Right lobe of liver (tissue), 6 donors: ENCODE results near the gene COL4A5. TPM values are rescaled to one million over a fixed set of nuclear protein-coding genes. Genes with fewer than 3 reads are reported as not detected.
"Not testable (repeated sequence)": the region's sequence is repeated elsewhere in the genome, so short reads cannot be mapped to it uniquely, and the experiment has no call there.

ENCODE experiments used
- ATAC-seq, 4 donors: fragments of 200-7000 bp; cut with Tn5 transposase; one replicate each; pipeline ENCODE4 v1.9.1; 2020; ENCODE audit warnings: mild to moderate bottlenecking in 4 of 4, moderate library complexity in 4 of 4
- DNase-seq, 3 donors: peaks; one replicate each; pipeline ENCODE4 v3.0.0-alpha.2; 2020
- H3K27ac ChIP-seq, 3 donors: fragments of 200-600 bp; one replicate each; pipeline ENCODE4 v1.8.0; 2022
- H3K27me3 ChIP-seq, 2 donors: fragments of 200-600 bp; one replicate each; pipeline ENCODE4 v1.8.0; 2022
- H3K36me3 ChIP-seq, 4 donors: fragments of 200-600 bp; sonication (generic) in 1 of 4; one replicate each; pipeline versions ENCODE4 v1.5.1 to v1.8.0; 2017 to 2022; ENCODE audit warnings: control low read depth in 1 of 4
- H3K4me1 ChIP-seq, 4 donors: fragments of 200-600 bp; sonication (generic) in 1 of 4; one replicate each; pipeline versions ENCODE4 v1.5.1 to v1.8.0; 2017 to 2022; ENCODE audit warnings: control low read depth in 1 of 4
- H3K4me3 ChIP-seq, 3 donors: fragments of 200-600 bp; one replicate each; pipeline ENCODE4 v1.8.0; 2022
- H3K9me3 ChIP-seq, 4 donors: fragments of 200-600 bp; sonication (generic) in 1 of 4; one replicate each; pipeline versions ENCODE4 v1.5.1 to v1.8.0; 2017 to 2022; ENCODE audit warnings: control low read depth in 1 of 4
- POLR2A ChIP-seq: fragments of 450-650 bp; IDR thresholded peaks from one replicate; pipeline ENCODE4 v1.6.1; 2017; ENCODE audit warnings: antibody characterized with exemption, mild to moderate bottlenecking
- WGBS: methylation state at CpG from one replicate; pipeline ENCODE4 v1.1.6; 2018; ENCODE audit warnings: low coverage, low lambda C conversion rate; ENCODE audit not compliant: insufficient coverage; ENCODE audit errors: missing lambda C conversion rate; 5-methylcytosine and 5-hydroxymethylcytosine counted together
- intact Hi-C, 2 donors: fragments of 100-400 bp; cut with DNase I; formaldehyde crosslinking; loops; one replicate each; pipeline versions ENCODE4 v1.11.2 to v1.14.1; 2022
- long read RNA-seq: library from polyadenylated mRNA; unstranded; transcript quantifications from one replicate; pipeline ENCODE4 v2.0.0, GENCODE V29; 2019
- total RNA-seq, 6 experiments: library from RNA; depleted of rRNA in 2 of 6; stranded (reverse); fragments of >200 nt in 2 of 6; fragmentation: NEBNext Ultra II Directional in 3 of 6; extraction: Animal tissue kit (Norgen Biotek cat#: 25700) in 3 of 6; gene quantifications; one replicate each; pipeline versions ENCODE4 v1.1.0 to v1.2.4, GENCODE V29; 2016 to 2023
- TF ChIP-seq, protein P1 (sequence below), 4 donors: fragments of 200-600 bp in 3 of 4; fragments of 450-650 bp in 1 of 4; IDR thresholded peaks; one replicate each; pipeline versions ENCODE4 v1.5.1 to v1.8.0; 2016 to 2022; ENCODE audit warnings: antibody characterized with exemption in 4 of 4, mild to moderate bottlenecking in 2 of 4
- donor health status: DM: no; HTN: yes; CAD: no.
- donor health status: DM: no; HTN: no; CAD: no.
- donor health status: DM: no; HTN: no; CAD: no.
- donor health status: DM: no; HTN: yes; CAD: no.
- donor health status: DM: no; HTN: yes; CAD: no.

Gene COL4A5
- 1 to 10 TPM in 4 of 6 experiments, under 1 TPM in 2; 0.65 to 4.0 (median 1.6) TPM for total RNA-seq
- long read RNA-seq, result 0 reads

DNA sequence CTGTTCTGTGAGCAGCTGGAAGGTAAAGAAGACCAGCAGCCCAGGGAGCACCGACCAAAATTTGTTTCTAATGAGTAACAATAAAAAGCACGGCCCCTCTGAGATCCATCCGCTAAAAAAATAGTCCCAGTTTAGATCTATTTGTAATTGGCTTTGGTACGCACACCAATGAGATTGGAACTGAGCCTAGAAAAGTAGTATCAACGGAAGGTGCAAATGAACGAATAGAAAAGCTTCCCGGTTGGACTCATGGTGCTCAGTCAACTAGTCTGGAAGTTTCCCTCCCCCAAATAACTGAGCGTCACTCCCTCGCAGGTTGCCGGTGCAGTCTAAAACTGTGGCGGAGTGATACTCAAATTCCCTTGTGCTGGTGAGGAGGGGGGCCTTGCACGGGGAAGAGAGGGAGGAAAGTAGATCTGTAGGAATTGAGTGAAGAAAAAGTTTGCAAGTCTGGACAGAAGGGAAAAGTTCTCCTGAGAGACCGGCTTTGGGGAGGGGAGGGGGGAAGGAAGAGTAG, at the start of gene COL4A5:
Gene COL4A5 (plus strand): TSS at position 413 of the 517 bp plus-strand sequence. CDS start 288 bp downstream, outside the sequence.
- no peaks in the 10 kb centered on the region for H3K9me3 ChIP-seq
- intact Hi-C loops, result no loop called here
- H3K4me3 ChIP-seq, result peak within 1 kb of the TSS; percentile 20 to 46 (median 36)
- no peak within 1 kb of the TSS for H3K27ac ChIP-seq
- peak; percentile 44 to 75 (median 66) for ATAC-seq
- no peaks in the 10 kb centered on the region for H3K4me1 ChIP-seq
- WGBS, result 23% methylated on average over 13 of the region's 13 CpGs
- no peaks in the 10 kb centered on the region for H3K27me3 ChIP-seq
- no peaks in the 10 kb centered on the region for H3K36me3 ChIP-seq
- DNase-seq, result peak in 1 of 3 donors; percentile 41
- no peak for TF ChIP-seq POLR2A
- TF ChIP-seq, protein P1, sequence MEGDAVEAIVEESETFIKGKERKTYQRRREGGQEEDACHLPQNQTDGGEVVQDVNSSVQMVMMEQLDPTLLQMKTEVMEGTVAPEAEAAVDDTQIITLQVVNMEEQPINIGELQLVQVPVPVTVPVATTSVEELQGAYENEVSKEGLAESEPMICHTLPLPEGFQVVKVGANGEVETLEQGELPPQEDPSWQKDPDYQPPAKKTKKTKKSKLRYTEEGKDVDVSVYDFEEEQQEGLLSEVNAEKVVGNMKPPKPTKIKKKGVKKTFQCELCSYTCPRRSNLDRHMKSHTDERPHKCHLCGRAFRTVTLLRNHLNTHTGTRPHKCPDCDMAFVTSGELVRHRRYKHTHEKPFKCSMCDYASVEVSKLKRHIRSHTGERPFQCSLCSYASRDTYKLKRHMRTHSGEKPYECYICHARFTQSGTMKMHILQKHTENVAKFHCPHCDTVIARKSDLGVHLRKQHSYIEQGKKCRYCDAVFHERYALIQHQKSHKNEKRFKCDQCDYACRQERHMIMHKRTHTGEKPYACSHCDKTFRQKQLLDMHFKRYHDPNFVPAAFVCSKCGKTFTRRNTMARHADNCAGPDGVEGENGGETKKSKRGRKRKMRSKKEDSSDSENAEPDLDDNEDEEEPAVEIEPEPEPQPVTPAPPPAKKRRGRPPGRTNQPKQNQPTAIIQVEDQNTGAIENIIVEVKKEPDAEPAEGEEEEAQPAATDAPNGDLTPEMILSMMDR (IDR thresholded peaks at IDR 0.05), result no peak

DNA sequence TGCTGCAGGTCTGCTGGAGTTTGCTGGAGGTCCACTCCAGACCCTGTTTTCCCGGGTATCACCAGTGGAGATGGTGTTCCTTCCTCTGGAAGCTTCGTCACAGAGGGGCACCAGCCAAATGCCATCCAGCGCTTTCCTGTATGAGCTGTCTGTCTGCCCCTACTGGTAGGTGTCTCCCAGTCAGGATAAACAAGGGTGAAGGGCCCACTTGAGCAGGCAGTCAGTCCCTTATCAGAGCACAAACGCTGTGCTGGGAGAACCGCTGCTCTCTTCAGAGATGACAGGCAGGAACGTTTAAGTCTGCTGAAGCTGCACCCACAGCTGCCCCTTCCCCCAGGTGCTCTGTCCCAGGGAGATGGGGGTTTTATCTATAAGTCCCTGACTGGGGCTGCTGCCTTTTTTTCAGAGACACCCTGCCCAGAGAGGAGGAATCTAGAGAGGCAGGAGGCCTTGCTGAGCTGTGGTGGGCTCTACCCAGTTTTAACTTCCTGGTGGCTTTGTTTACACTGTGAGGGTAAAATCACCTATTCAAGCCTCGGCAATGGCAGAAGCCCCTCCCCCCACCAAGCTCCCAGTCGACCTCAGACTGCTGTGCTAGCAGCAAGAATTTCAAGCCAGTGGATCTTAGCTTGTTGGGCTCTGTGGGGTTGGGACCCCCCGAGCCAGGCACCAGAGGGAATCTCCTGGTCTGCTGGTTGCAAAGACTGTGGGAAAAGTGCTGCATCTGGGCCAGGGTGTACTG, 48.5 kb upstream of the COL4A5 start:
- ATAC-seq, H3K4me3 ChIP-seq, DNase-seq, H3K27me3 ChIP-seq, H3K27ac ChIP-seq, H3K9me3 ChIP-seq, intact Hi-C loops, H3K36me3 ChIP-seq, H3K4me1 ChIP-seq: not testable (repeated sequence)
- 47% methylated on average over 5 of the region's 9 CpGs for WGBS

DNA sequence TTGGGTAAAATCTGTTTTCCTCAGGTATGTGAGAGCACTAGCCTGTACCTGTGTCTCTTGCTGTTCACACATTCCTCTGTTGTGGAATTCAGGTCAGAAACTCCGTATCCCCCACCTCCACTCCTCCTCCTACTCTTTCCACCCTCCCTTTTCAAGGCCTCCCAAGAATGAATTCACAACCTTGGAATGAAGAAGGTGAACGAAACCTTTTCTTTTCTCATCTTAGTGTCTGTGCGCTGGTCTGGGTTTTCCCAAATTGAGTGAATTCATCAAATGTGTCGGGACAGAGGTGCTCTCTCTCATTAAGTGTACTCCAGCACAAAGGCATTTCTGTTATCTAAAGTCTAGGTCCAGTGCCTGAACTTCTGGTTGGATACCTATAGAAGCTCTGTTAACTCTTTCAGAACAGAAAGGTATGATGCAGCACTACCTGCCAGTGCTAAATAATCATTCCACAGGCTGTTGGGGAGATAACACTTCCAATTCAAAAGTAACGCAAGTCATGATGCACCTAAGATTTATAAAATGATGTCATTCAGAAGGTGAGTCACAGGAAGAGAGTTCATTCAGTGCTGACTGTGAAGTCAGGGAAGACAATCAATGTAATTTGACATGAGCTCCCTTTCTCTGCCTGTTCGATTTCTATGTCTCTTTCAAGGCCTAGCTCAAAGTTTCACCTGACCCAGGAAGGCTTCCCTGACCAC, 43.3 kb upstream of the COL4A5 start:
- intact Hi-C loops, result no loop called here
- ATAC-seq (no peak), DNase-seq (no peak)
- no peak overlapping the region for H3K4me3 ChIP-seq
- no peaks in the 10 kb centered on the region for H3K36me3 ChIP-seq
- no peak for TF ChIP-seq POLR2A
- TF ChIP-seq, protein P1 (IDR thresholded peaks at IDR 0.05), result no peak
- peaks cover 0 to 4% (median 0%) of the 10 kb centered on the region in 4 donors for H3K9me3 ChIP-seq
- H3K27me3 ChIP-seq, result no peaks in the 10 kb centered on the region
- H3K27ac ChIP-seq, result no peak overlapping the region
- WGBS, result 49% methylated on average over 6 of the region's 6 CpGs
- H3K4me1 ChIP-seq, result no peaks in the 10 kb centered on the region

DNA sequence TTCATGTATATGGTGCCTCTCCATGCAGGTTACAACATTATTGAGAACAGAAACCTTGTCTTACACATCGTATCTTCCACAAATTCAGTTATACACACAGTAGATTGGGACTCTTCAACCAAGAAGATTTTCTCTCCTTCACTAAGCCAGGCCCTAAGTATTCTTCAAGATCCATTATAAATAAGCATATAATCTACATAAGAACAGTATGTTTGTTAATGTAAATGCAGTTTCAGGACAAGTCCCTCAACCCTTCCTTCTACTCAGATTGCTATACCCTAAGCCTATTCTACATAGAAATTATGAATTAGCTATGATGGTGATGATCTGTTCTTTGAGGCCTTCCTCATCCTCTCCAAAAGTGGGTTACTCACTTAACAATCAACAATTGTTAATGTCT, 42.7 kb upstream of the COL4A5 start:
- Histone ChIP-seq H3K27me3 (no peaks in the 10 kb centered on the region), H3K9me3 (peaks cover 0 to 1% (median 0%) of the 10 kb centered on the region in 4 donors), H3K4me3 (no peak overlapping the region), H3K27ac (no peak overlapping the region), H3K36me3 (no peaks in the 10 kb centered on the region), H3K4me1 (no peaks in the 10 kb centered on the region)
- intact Hi-C loops, result no loop called here
- TF ChIP-seq POLR2A, result no peak
- TF ChIP-seq, protein P1 (IDR thresholded peaks at IDR 0.05), result no peak
- ATAC-seq (no peak), DNase-seq (no peak)
- 58% methylated on average over 1 of the region's 1 CpG for WGBS
